Ishikawa (cell line): ENCODE measurements around the gene ITPR1.

Experiments
- CEBPB ChIP-seq: IDR thresholded peaks from 2 replicates; pipeline ENCODE4 v1.6.1; 2012
- EGR1 ChIP-seq: IDR thresholded peaks from 2 replicates; pipeline ENCODE4 v1.6.1; 2012
- EP300 ChIP-seq: IDR thresholded peaks from 2 replicates; pipeline ENCODE4 v1.6.1; 2012; ENCODE audit warnings: borderline replicate concordance
- MAX ChIP-seq: IDR thresholded peaks from 2 replicates; pipeline ENCODE4 v1.6.1; 2012
- NFIC ChIP-seq: IDR thresholded peaks from 2 replicates; pipeline ENCODE4 v1.6.1; 2012
- RAD21 ChIP-seq: IDR thresholded peaks from 2 replicates; pipeline ENCODE4 v1.6.1; 2012; ENCODE audit warnings: low read depth
- REST ChIP-seq: IDR thresholded peaks from 2 replicates; pipeline ENCODE4 v1.6.1; 2012; ENCODE audit warnings: low read depth, mild to moderate bottlenecking
- TAF1 ChIP-seq: IDR thresholded peaks from 2 replicates; pipeline ENCODE4 v1.6.1; 2012; ENCODE audit warnings: low read depth, mild to moderate bottlenecking
- TEAD4 ChIP-seq: IDR thresholded peaks from 2 replicates; pipeline ENCODE4 v1.6.1; 2012
- USF1 ChIP-seq: IDR thresholded peaks from 2 replicates; pipeline ENCODE4 v1.6.1; 2012
- YY1 ChIP-seq: IDR thresholded peaks from 2 replicates; pipeline ENCODE4 v1.6.1; 2012; ENCODE audit warnings: low read depth
- ZBTB7A ChIP-seq: IDR thresholded peaks from 2 replicates; pipeline ENCODE4 v1.6.1; 2012; ENCODE audit warnings: low read depth

GRCh38 chr3:4577721-4578120 lies 84.6 kb downstream of the ITPR1 start:
- no peak for TF ChIP-seq YY1
- no peak for TF ChIP-seq REST
- no peak for TF ChIP-seq CEBPB
- no peak for TF ChIP-seq RAD21
- no peak for TF ChIP-seq TAF1
- TF ChIP-seq EP300: no peak
- no peak for TF ChIP-seq USF1
- TF ChIP-seq MAX: no peak
- no peak for TF ChIP-seq NFIC
- TF ChIP-seq TEAD4: no peak
- TF ChIP-seq EGR1: no peak
- no peak for TF ChIP-seq ZBTB7A
